Stomach (tissue), 9 donors: ENCODE measurements around the gene NGDN. TPM values are rescaled to one million over a fixed set of nuclear protein-coding genes. Genes with fewer than 3 reads are reported as not detected.
"Not testable (repeated sequence)": the region's sequence is repeated elsewhere in the genome, so short reads cannot be mapped to it uniquely, and the experiment has no call there.

ENCODE experiments used
- DNase-seq, 2 donors: peaks; one replicate each; pipeline versions ENCODE4 v3.0.0 to v3.0.0-alpha.2; 2013 to 2019
- H3K27ac ChIP-seq, 5 donors: fragments of 200-600 bp in 4 of 5; sonication (generic) in 4 of 5; one replicate each; pipeline ENCODE4 v1.5.1; 2013 to 2019; ENCODE audit warnings: mild to moderate bottlenecking in 1 of 5, moderate library complexity in 1 of 5
- H3K27me3 ChIP-seq, 3 donors: fragments of 200-600 bp; sonication (generic); one replicate each; pipeline ENCODE4 v1.5.1; 2017 to 2019; ENCODE audit warnings: mixed run types in 1 of 3
- H3K36me3 ChIP-seq, 4 donors: fragments of 200-600 bp; sonication (generic); 1 replicate in 3 of 4; 2 replicates in 1 of 4; pipeline ENCODE4 v1.5.1; 2016 to 2019
- H3K4me1 ChIP-seq, 4 donors: fragments of 200-600 bp; sonication (generic); one replicate each; pipeline ENCODE4 v1.5.1; 2016 to 2019
- H3K4me3 ChIP-seq, 4 donors: fragments of 200-600 bp; sonication (generic) in 3 of 4; one replicate each; pipeline ENCODE4 v1.5.1; 2016 to 2019; ENCODE audit warnings: mild to moderate bottlenecking in 1 of 4
- H3K9me3 ChIP-seq, 4 donors: fragments of 200-600 bp; sonication (generic); one replicate each; pipeline ENCODE4 v1.5.1; 2016 to 2019
- CTCF ChIP-seq, 7 experiments: fragments of 450-650 bp in 4 of 7; fragments of 200-600 bp in 3 of 7; sonication (generic) in 3 of 7; IDR thresholded peaks; one replicate each; pipeline ENCODE4 v1.5.1; 2016 to 2019; ENCODE audit warnings: antibody characterized with exemption in 7 of 7, control low read depth in 2 of 7, mild to moderate bottlenecking in 1 of 7
- EP300 ChIP-seq: sonication (generic); formaldehyde crosslinking; IDR thresholded peaks from one replicate; pipeline ENCODE4 v1.6.1; 2017; ENCODE audit warnings: antibody characterized with exemption
- POLR2A ChIP-seq, 4 donors: fragments of 450-650 bp; IDR thresholded peaks; one replicate each; pipeline ENCODE4 v1.6.1; 2016; ENCODE audit warnings: antibody characterized with exemption in 4 of 4, control low read depth in 2 of 4, mild to moderate bottlenecking in 1 of 4, moderate library complexity in 1 of 4
- POLR2AphosphoS5 ChIP-seq, 3 donors: sonication (generic); formaldehyde crosslinking; IDR thresholded peaks; one replicate each; pipeline ENCODE4 v1.6.1; 2016; ENCODE audit warnings: antibody characterized with exemption in 3 of 3
- WGBS, 5 donors: extraction: QIAGEN DNeasy Blood & Tissue Kit in 3 of 5; methylation state at CpG; one replicate each; pipeline versions ENCODE4 v1.1.5 to v1.1.7; 2013 to 2018; 5-methylcytosine and 5-hydroxymethylcytosine counted together
- intact Hi-C: fragments of 100-400 bp; cut with DNase I; formaldehyde crosslinking; loops from one replicate; pipeline ENCODE4 v1.15.1; 2023; ENCODE audit warnings: low total_unique reads
- polyA plus RNA-seq, 3 donors: library from polyadenylated mRNA; stranded (reverse); fragments of 200-250 nt; gene quantifications; one replicate each; pipeline ENCODE4 v1.2.3, GENCODE V29; 2013
- total RNA-seq, 5 donors: library from RNA; depleted of rRNA; stranded (reverse); fragments of >200 nt; gene quantifications; one replicate each; pipeline versions ENCODE4 v1.1.0 to v1.2.3, GENCODE V29; 2014 to 2016
- donor health status: healthy with polysubstance abuse.
- donor health status: Bipolar disorder and iron deficiency.
- donor health status: healthy.

Gene NGDN
- total and polyA plus RNA-seq, 8 donors: 3.5 to 72.7 (median 31.7) TPM

- peaks cover 0 to 7% (median 0%) of the 10 kb centered on the region in 3 donors for H3K27me3 ChIP-seq
- H3K4me1 ChIP-seq: peaks cover 0 to 14% (median 3%) of the 10 kb centered on the region in 4 donors
- H3K36me3 ChIP-seq: no peaks in the 10 kb centered on the region
- no peak overlapping the region for H3K27ac ChIP-seq
- peaks cover 0 to 4% (median 0%) of the 10 kb centered on the region in 4 donors for H3K9me3 ChIP-seq
- DNase-seq: no peak
- intact Hi-C loops: no loop called here
- H3K4me3 ChIP-seq: no peak overlapping the region
- TF ChIP-seq POLR2AphosphoS5 (IDR thresholded peaks at IDR 0.05) (no peak), POLR2A (IDR thresholded peaks at IDR 0.05) (no peak), CTCF (IDR thresholded peaks at IDR 0.05) (no peak), EP300 (no peak)
- 62 to 88% (median 82%) methylated on average over 2 of the region's 2 CpGs for WGBS, 5 donors
Measured at GRCh38 chr14:23450379-23450778, 19.1 kb upstream of the NGDN start.

GRCh38 chr14:23452237-23452636, 17.3 kb upstream of the NGDN start:
- intact Hi-C loops: no loop called here
- 77 to 88% (median 87%) methylated on average over 2 of the region's 2 CpGs for WGBS, 5 donors
- H3K4me1 ChIP-seq: peaks cover 0 to 4% (median 0%) of the 10 kb centered on the region in 4 donors
- H3K36me3 ChIP-seq: no peaks in the 10 kb centered on the region
- H3K4me3 ChIP-seq: no peak overlapping the region
- H3K27me3 ChIP-seq: peaks cover 0 to 15% (median 0%) of the 10 kb centered on the region in 3 donors
- H3K27ac ChIP-seq: no peak overlapping the region
- TF ChIP-seq CTCF (IDR thresholded peaks at IDR 0.05): no peak
- TF ChIP-seq EP300: no peak
- no peak for TF ChIP-seq POLR2AphosphoS5 (IDR thresholded peaks at IDR 0.05)
- TF ChIP-seq POLR2A (IDR thresholded peaks at IDR 0.05): no peak
- no peak for DNase-seq
- H3K9me3 ChIP-seq: peaks cover 0 to 4% (median 0%) of the 10 kb centered on the region in 4 donors

GRCh38 chr14:23454445-23454856, 15.1 kb upstream of the NGDN start:
- intact Hi-C loops: no loop called here
- H3K4me1 ChIP-seq: no peaks in the 10 kb centered on the region
- WGBS, 5 donors: 34 to 50% (median 44%) methylated on average over 1 of the region's 1 CpG
- peaks cover 0 to 21% (median 0%) of the 10 kb centered on the region in 3 donors for H3K27me3 ChIP-seq
- TF ChIP-seq CTCF (IDR thresholded peaks at IDR 0.05) (no peak), POLR2A (IDR thresholded peaks at IDR 0.05) (no peak), POLR2AphosphoS5 (IDR thresholded peaks at IDR 0.05) (no peak), EP300 (no peak)
- H3K9me3 ChIP-seq: peaks cover 0 to 4% (median 0%) of the 10 kb centered on the region in 4 donors
- peak in 1 of 2 donors; percentile 20 for DNase-seq
- H3K27ac ChIP-seq: no peak overlapping the region
- H3K4me3 ChIP-seq: no peak overlapping the region
- no peaks in the 10 kb centered on the region for H3K36me3 ChIP-seq

- H3K4me3 ChIP-seq, H3K4me1 ChIP-seq, H3K36me3 ChIP-seq, H3K9me3 ChIP-seq, DNase-seq, H3K27ac ChIP-seq, intact Hi-C loops: not testable (repeated sequence)
- H3K27me3 ChIP-seq: peaks cover 0 to 21% (median 0%) of the 10 kb centered on the region in 3 donors
- 89 to 94% (median 91%) methylated on average over 11 of the region's 11 CpGs for WGBS, 5 donors
Measured at GRCh38 chr14:23456883-23457586, 12.5 kb upstream of the NGDN start.
